Suppressor macrophage treated with lipopolysaccharide for 1 hour (primary cell): ENCODE data around the gene AFAP1.
A peak's percentile ranks its signal among the peaks of the same experiment; 100 is the strongest.

Experiments
- DNase-seq, 3 donors: peaks; one replicate each; pipeline ENCODE4 v3.0.0-alpha.2; 2020 to 2022

The AFAP1 gene

DNA sequence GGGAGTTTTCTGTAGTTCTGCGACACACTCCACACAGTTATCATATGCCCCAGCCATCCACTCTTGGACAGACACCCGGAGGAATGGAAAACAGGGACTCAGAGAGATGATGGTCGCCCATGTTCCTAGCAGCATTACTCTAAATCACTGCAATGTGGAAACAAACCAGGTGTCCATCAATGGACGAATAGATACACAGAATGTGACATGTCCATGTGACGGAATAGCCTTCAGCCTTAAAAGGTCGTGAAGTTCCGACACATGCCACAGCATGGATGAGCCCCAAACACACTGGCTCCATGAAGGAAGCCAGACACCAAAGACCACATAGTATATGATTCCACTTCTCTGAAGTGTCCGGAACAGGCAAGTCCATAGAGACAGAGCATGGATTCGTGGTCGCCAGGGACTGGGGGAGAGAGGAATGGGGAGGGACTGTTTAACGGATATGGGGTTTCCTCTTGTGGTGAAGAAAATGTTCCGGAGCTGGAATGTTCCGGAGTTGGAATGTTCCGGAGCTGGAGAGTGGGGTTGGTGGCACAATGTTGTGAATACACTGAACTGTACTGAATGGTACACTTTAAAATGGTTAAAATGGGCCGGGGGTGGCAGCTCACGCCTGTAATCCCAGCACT lies 28.7 kb upstream of the AFAP1 start:
- DNase-seq, result no peak

GRCh38 chr4:7967501-7968261 lies 28.0 kb upstream of the AFAP1 start:
- peak; percentile 67 to 91 (median 75) for DNase-seq

GRCh38 chr4:7967063-7967440 lies 27.4 kb upstream of the AFAP1 start:
- DNase-seq, result no peak

GRCh38 chr4:7966281-7967062 lies 26.8 kb upstream of the AFAP1 start:
- no peak for DNase-seq

DNA sequence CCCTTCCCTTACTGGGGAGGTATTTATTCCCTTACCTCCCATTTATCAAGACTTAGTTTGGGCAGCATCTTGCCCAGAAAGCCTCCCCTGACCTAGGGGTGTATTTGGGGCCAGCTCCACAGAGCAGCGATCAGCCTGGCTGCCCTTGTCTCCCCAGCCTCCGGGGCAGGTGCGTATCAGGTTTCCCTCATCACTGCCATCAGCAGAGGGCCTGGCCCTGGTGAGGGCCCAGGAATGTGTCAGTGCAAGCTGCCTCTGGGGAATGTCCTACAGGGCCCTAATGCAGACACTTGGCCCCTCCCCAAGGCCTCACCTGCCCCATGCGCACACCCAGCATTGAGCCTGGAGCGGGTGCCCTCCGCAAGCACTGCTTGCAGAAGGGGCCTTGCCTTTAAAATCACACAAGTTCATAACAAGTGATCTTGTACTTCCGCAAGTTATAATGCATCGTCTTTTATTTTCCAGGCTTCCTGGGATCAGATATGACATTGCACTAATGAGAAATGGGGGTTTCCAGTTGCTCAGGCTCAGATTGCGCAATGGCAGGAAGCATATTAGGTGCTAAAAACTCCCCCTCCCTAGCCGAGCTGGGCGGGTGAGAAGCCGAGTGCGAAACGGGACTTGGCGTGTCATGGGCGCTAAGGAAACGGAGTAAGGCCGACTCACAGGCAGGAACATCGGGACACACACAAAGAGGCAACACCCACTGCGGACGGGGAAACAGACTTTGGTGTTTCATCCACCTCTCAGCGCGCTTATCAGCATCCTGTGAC lies 25.4 kb upstream of the AFAP1 start:
- DNase-seq, result peak; percentile 81 to 89 (median 83)

- DNase-seq, result no peak
Measured at GRCh38 chr4:7964459-7964858, 24.8 kb upstream of the AFAP1 start.

DNA sequence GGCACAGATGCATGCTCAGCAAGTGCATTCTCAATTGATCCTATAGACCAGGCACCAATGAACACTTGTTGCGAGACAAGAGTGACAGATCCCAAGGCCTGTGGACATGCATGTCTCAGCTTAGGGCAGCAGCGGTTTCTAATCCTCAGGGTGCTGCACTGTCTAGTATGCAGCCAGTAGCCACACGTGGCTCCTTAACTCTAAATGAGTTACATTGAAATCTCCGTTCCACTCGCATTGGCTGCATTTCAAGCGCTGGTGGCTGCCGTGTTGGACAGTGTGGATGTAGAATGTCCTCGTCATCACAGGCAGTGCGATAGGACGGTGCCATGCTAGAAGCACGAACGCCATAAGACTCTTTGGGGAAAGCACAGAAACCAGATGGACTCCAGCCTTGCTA lies 24.0 kb upstream of the AFAP1 start:
- DNase-seq, result no peak

GRCh38 chr4:7962609-7963508 lies 23.2 kb upstream of the AFAP1 start:
- no peak for DNase-seq

DNA sequence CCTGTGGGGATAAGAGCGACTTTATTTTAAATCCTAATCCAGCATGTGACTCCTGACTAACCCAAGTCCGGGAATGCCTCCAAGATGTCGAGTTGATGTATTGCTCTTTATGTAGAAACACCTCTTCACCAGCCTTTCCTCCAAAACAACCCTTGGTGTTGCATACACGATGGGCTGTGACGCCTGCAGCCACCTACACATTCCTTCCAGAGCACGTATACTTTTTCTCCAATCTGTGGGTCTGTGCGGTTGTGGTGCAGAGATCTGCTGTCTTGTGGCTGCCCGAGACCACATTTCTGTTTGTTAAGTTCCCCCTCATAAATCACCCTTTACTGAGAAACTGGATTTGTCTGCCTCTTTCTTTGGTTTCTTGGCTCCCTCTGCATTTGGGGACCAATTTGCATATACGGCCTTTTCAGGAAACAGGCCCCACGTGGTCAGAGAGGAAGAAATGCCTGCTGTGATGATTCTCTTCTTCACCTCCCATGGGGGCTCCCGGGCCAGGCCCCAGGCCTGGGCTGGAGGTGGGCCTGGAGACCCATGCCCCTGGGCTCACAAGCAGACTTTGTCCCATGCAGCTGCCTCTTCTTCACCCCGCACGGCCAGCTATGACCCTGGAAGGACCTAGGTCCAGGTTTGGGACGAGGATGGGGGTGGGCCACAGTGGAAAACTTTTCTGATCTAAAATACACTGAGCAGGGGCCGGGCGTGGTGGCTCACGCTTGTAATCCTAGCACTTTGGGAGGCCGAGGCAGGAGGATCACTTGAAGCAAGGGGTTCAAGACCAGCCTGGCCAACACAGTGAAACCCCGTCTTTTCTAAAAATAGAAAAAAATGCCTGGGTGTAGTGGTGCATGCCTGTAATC lies 21.4 kb upstream of the AFAP1 start:
- DNase-seq, result peak in 1 of 3 donors; percentile 21

GRCh38 chr4:7960017-7960789 lies 20.5 kb upstream of the AFAP1 start:
- no peak for DNase-seq

- no peak for DNase-seq
Measured at GRCh38 chr4:7959078-7959477, 19.4 kb upstream of the AFAP1 start.

DNA sequence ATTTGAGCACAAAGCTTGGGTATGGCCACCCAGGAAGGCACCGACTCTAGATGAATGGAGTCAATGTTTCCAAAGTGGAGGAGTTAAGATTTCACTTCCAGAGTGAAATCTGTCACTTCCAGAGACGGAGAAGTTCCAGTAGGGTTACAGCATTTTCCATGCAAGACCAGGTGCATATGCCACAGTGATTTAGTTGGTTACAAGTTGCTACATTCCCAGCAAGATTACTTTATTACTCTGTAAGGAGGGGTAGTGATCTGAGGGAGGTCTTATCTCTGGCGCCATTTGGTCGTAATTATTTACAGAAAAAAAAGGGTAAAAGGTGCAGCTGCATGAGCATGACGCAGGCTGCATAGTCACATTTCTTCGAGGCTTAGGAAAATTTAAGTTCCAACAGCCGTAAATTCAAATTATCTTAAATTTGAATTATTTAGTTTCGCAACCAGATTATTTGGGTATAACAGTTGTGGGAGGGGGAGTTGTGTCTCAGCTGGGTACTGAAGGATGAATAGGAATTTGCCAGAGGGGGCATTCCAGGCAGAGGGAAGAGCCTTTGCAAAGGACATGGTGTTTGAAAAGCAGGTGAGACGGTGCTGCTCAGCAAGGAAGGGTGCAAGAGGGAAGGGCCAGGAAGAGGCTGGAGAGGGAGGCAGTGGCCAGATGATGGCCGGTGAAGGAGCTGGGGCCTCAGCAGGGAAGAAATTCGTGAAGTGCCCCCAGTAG lies 17.4 kb upstream of the AFAP1 start:
- DNase-seq, result no peak

- DNase-seq, result no peak
Measured at GRCh38 chr4:7956270-7956808, 16.7 kb upstream of the AFAP1 start.

DNA sequence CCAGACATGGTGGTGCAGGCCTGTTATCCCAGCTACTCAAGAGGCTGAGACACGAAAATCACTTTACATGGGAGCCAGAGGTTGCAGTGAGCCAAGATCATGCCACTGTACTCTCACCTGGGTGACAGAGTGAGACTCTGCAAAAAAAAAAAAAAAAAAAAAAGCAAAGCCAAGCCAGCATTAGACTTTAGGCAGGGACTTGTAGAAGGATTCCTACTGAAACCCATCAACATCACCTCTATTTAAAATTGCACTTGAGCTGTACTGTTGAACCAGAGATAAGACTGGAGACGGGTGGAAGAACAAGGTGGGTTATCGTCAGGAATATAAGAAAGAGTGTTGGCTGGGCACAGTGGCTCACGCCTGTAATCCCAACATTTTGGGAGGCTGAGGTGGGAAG lies 15.7 kb upstream of the AFAP1 start:
- no peak for DNase-seq

- no peak for DNase-seq
Measured at GRCh38 chr4:7952615-7953014, 13.0 kb upstream of the AFAP1 start.

DNA sequence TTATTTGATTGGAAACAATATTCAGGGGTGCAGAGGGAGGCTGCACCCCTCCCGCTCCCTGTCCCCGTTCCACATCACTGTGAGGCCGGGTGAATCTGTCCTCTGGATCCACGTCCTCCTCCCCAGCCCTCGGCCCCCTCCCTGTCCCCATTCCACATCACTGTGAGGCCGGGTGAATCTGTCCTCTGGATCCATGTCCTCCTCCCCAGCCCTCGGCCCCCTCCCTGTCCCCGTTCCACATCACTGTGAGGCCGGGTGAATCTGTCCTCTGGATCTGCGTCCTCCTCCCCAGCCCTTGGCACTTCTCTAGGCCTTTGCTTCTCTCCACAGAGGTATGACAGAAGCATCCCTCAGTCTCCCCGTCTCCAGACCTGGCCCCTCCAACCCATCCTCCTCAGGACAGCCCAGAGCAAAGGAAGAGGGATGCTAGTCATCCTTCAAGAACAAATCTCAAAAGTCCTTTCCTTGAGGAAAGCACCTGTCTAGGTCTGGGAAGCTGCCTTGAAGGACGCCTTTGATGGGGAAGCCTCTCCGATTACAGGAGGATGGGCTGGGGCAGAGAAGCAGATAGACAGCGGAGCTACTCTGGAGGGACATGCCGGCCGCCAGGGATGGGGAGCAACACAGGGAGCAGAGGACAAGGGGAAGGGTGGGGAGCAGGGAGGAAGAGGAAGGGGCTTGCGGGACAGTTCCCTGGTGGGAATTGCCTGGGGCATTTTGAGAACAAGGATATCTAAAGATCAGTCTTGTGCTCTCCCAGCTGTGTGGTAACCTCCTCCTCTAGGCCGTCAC lies 10.8 kb upstream of the AFAP1 start:
- DNase-seq, result no peak

GRCh38 chr4:7949759-7950158 lies 10.1 kb upstream of the AFAP1 start:
- no peak for DNase-seq

DNA sequence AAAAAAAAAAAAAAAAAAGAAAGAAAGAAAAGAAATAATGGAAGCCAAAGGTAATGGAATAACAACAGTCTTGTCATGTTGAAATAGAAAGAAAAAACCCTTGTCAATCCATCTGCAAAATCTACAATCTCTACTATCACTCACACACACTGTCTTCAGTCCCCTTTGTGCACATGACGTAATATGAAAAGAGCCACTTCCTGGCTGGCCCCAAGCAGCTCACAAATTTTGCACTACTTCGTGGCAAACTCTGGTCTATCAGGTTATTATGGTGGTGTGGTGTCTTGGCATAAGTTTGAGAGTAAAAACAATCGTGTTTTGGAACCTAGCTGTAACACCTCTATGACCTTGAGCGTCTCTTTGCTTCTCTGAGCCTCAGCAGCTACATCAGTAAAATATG lies 8.3 kb upstream of the AFAP1 start:
- DNase-seq, result no peak
